BE2C (cell line): ENCODE results near the gene AZU1.

Source experiments
- DNase-seq: peaks from one replicate; pipeline ENCODE4 v3.0.0-alpha.2; 2020
- H3K27me3 ChIP-seq: fragments of 250-450 bp; sonication (Bioruptor Pico); 2 replicates; pipeline ENCODE4 v1.5.1; 2020; ENCODE audit warnings: mild to moderate bottlenecking
- H3K36me3 ChIP-seq: fragments of 250-450 bp; sonication (Bioruptor Pico); 2 replicates; pipeline ENCODE4 v1.5.1; 2020; ENCODE audit warnings: mild to moderate bottlenecking
- H3K4me1 ChIP-seq: fragments of 250-450 bp; sonication (Bioruptor Pico); 2 replicates; pipeline ENCODE4 v1.5.1; 2020
- H3K4me3 ChIP-seq: 2 replicates; pipeline ENCODE4 v1.5.1; 2011; ENCODE audit warnings: low read depth, low read length
- H3K9me3 ChIP-seq: fragments of 250-450 bp; sonication (Bioruptor Pico); 2 replicates; pipeline ENCODE4 v1.5.1; 2020
- TF ChIP-seq, protein P1 (sequence below): IDR thresholded peaks from 2 replicates; pipeline ENCODE4 v1.5.1; 2012; ENCODE audit warnings: mild to moderate bottlenecking, low read depth, low read length

The AZU1 gene

DNA sequence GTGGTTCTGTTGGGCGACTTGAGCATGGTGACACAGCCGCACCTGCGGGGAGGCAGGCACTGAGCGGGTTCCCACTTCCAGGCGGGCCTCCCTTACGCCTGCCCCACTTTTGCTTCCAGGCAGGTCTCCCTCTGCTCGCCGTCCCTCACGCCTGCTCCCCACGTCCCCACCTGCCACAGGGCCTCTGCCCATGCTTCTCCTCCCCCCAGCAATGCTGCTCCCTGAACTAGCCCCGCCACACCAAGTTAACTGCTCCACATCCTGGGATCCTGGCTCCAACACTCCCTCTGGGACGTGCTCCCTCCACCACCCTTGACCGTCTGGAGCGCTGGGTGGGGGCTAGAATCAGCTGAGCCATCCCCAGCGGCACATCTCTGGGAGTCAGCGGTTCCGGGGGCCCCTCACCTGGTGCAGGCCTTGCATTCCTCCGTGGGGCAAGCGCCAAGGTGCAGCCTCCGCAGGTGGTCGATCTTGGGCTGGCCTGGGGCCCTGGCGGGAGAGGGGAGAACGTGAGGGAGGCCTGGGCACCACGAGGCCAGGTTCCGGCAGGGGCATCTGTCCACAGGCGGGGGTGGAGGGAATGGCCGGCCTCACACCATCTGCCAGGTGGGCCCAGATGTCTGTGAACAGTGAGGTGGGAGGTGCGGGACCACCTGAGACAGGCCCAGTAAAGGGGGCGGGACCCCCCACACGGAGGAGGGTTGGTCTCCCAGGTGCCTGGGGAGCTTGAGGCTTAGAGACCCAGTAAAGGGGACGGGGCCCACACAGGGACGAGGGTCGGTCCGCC is 41.0 kb downstream of the AZU1 start:
- TF ChIP-seq, protein P1, sequence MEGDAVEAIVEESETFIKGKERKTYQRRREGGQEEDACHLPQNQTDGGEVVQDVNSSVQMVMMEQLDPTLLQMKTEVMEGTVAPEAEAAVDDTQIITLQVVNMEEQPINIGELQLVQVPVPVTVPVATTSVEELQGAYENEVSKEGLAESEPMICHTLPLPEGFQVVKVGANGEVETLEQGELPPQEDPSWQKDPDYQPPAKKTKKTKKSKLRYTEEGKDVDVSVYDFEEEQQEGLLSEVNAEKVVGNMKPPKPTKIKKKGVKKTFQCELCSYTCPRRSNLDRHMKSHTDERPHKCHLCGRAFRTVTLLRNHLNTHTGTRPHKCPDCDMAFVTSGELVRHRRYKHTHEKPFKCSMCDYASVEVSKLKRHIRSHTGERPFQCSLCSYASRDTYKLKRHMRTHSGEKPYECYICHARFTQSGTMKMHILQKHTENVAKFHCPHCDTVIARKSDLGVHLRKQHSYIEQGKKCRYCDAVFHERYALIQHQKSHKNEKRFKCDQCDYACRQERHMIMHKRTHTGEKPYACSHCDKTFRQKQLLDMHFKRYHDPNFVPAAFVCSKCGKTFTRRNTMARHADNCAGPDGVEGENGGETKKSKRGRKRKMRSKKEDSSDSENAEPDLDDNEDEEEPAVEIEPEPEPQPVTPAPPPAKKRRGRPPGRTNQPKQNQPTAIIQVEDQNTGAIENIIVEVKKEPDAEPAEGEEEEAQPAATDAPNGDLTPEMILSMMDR = no peak
- no peaks in the 10 kb centered on the region for H3K9me3 ChIP-seq
- no peak for DNase-seq
- no peaks in the 10 kb centered on the region; the same call in 1 of the 2 replicates for H3K27me3 ChIP-seq
- H3K36me3 ChIP-seq = peaks cover 11% of the 10 kb centered on the region
- H3K4me3 ChIP-seq = no peak overlapping the region
- peaks cover 12% of the 10 kb centered on the region for H3K4me1 ChIP-seq

DNA sequence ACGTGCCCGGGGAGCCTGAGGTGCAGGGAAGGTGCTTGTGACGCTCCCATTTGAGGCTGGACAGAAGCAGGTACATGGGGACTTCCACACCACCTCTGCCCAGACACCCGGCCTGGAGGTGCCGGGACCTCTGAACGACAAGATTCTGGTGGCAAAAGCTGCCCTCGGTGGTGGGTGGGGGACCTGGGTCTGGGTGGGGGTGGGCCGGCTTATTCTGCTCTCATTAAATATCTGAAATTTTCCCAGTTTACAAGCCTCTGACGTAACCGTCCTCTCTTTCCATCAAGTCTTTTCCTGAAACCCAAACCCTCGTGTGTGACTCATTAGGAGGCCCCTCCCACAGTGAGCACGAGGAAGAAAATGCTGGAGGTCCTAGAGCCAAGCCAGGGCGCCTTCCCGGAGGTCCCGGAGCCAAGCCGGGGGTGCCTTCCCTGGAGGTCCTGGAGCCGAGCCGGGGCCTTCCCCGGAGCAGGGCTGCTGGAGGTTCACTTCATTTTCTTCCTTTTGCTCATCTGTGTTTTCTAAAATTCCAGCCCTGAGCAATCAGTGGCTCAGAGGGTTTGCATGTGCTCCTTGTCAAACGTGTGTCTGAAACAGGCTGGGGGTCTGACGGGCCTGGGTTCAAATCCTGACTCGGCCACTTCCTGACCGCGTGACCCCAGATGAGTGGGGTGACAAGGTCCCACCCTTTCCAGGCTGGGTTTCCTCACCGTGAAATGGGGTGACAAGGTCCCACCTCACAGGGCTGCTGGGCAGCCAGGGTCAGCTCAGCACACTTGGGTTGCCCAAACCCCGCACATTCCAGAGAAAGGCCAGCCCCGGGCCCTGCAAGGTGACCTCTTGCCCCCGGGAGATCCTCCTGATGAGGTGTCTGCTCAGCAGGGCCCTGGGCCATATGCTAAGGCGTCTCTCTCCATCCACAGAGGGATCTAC is 41.9 kb downstream of the AZU1 start:
- Histone ChIP-seq H3K36me3 (peaks cover 15% of the 10 kb centered on the region), H3K4me3 (no peak overlapping the region), H3K27me3 (no peaks in the 10 kb centered on the region; the same call in 1 of the 2 replicates), H3K4me1 (peaks cover 10% of the 10 kb centered on the region), H3K9me3 (no peaks in the 10 kb centered on the region)
- DNase-seq = no peak
- TF ChIP-seq, protein P1 = no peak

DNA sequence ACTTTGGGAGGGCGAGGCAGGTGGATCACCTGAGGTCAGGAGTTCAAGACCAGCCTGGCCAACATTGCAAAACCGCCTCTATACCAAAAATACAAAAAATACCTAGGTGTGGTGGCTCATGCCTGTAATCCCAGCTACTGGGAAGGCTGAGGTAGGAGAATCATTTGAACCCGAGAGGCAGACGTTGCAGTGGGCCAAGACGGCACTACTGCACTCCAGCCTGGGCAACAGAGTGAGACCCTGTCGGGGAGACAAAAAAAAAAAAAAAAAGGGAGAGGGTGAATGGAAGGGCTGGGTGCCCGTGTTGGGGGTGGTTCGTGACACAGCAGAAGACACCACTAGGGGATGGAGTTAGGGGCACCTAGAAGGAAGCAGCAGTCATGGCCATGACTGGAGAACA is 42.7 kb downstream of the AZU1 start:
- H3K9me3 ChIP-seq = no peaks in the 10 kb centered on the region
- DNase-seq = no peak
- no peak overlapping the region for H3K4me3 ChIP-seq
- H3K27me3 ChIP-seq = no peaks in the 10 kb centered on the region; the same call in 1 of the 2 replicates
- TF ChIP-seq, protein P1 = no peak
- peaks cover 20% of the 10 kb centered on the region for H3K36me3 ChIP-seq
- H3K4me1 ChIP-seq = peaks cover 10% of the 10 kb centered on the region

DNA sequence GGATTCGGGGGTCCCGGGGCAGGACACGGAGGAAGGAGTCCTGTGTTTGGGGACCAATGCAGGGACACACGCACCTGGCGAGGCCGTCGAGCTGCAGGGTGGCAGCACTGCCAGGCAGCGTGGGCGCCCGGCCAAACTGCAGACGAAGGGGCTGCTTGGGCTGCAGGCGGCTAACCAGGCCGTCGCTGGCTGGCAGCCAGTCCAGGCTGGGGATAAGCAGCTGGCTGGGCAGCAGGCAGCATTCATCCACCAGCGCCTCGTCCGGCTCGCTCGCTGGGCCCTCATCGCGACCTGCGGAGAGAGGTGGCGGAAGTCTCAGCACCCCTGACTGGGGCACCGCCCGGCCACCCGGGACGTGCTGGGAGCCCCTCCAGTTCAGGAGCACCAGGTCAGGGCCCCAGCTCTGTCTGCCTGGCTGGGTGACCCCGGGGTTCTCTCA is 43.3 kb downstream of the AZU1 start:
- H3K4me1 ChIP-seq = peaks cover 10% of the 10 kb centered on the region
- TF ChIP-seq, protein P1 = no peak
- peaks cover 23% of the 10 kb centered on the region for H3K36me3 ChIP-seq

DNA sequence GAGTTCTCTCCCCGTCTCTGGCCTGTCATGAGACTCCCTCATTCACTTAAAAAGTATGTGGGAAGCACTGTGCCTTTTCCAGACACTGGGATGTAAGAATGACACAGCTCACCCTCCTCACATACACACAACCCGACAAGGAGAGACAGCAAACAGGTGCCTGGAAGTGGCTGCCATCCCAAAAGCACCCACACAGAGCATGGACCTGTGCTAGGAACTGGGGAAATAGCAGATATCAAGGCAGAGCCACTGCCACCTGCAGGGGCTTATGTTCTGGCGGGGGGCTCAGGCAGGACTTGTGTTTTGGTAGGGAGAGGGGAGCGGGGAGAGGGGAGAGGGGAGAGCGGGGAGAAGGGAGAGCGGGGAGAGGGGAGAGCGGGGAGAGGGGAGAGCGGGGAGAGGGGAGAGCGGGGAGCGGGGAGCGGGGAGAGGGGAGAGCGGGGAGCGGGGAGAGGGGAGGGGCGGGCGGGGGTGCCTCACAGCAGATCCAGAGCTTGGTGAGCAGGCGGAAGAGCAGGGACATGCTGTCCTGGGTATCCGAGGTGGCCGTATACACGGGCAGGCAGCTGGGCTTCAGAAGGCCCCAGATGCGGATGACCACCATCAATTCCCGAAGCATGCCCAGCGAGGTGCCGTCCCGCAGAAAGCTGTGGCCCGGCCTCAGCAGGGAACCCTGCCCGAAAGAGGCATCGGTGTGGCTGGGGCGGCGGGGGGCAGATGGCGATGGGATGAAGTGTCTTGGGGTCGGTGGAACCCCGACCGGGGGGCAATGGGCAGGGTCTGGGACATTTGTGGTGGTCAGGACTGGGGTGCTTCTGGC is 44.0 kb downstream of the AZU1 start:
- Histone ChIP-seq H3K27me3 (no peaks in the 10 kb centered on the region), H3K4me3 (no peak overlapping the region), H3K4me1 (peaks cover 10% of the 10 kb centered on the region), H3K9me3 (no peaks in the 10 kb centered on the region), H3K36me3 (peaks cover 23% of the 10 kb centered on the region)
- peak; percentile 49 for DNase-seq
- TF ChIP-seq, protein P1 = no peak

More for the DNA sequence above, 43.3 kb downstream of the AZU1 start:
- no peak overlapping the region for H3K4me3 ChIP-seq
- peak; percentile 85 for DNase-seq
- H3K27me3 ChIP-seq = no peaks in the 10 kb centered on the region
- no peaks in the 10 kb centered on the region for H3K9me3 ChIP-seq
